ENCODE results near the gene ZNF440. TPM values are rescaled to one million over a fixed set of nuclear protein-coding genes. Genes with fewer than 3 reads are reported as not detected.
"Not testable (repeated sequence)": the region's sequence is repeated elsewhere in the genome, so short reads cannot be mapped to it uniquely, and the experiment has no call there.

Gene ZNF440
- 20.2 to 21.6 TPM (median 20.7 TPM) in 3 replicates for total RNA-seq

DNA sequence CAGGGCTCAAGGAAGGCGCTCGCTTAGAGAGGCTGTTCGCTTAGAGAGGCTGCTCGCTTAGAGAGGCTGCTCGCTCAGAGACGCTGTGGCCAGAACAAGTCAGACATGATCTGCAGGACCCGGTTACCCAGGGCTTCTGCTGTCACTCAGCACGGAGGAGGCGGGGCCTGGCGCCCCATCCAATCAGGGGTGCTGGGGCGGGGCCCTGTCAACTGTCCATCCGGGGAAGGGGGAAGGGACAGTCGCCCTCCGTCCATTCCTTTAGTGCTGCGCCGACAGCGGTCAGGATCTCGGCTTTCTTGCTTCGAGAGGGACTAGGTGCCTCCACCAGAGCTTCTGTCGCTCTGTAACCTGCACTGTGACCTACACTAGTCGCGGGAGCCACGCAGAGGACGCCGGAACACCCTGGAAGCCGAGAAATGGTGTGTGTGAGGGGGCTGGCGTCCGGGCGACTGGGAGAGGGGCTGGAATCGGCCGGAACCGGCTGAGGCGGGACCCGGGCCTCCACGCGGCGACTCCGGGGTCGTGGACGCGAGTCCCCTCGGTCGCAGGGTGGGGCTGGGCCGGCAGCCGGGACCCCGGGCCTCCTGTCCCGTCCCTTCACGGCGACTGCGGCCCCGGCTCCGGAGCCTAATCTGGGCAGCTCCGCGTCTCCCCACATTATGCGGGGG, at the start of gene ZNF440:
ZNF440 (plus strand) TSS at position 245 of the 671 bp plus-strand sequence; CDS start at position 420, 175 bp downstream.
- H3K4me3 Mint-ChIP-seq = peak within 1 kb of the TSS; percentile 93
- peak within 1 kb of the TSS; percentile 95 for H3K27ac Mint-ChIP-seq
- H3K9me3 Mint-ChIP-seq = peaks cover 11% of the 10 kb centered on the region
- TF ChIP-seq, protein P1, sequence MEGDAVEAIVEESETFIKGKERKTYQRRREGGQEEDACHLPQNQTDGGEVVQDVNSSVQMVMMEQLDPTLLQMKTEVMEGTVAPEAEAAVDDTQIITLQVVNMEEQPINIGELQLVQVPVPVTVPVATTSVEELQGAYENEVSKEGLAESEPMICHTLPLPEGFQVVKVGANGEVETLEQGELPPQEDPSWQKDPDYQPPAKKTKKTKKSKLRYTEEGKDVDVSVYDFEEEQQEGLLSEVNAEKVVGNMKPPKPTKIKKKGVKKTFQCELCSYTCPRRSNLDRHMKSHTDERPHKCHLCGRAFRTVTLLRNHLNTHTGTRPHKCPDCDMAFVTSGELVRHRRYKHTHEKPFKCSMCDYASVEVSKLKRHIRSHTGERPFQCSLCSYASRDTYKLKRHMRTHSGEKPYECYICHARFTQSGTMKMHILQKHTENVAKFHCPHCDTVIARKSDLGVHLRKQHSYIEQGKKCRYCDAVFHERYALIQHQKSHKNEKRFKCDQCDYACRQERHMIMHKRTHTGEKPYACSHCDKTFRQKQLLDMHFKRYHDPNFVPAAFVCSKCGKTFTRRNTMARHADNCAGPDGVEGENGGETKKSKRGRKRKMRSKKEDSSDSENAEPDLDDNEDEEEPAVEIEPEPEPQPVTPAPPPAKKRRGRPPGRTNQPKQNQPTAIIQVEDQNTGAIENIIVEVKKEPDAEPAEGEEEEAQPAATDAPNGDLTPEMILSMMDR (IDR thresholded peaks at IDR 0.05; ENCODE audit: unreplicated experiment) = no peak
- DNase-seq (ENCODE audit: low spot score in 2 of 2, unreplicated experiment in 2 of 2) = peak; percentile 90 to 97
- peaks cover 16% of the 10 kb centered on the region for H3K4me1 Mint-ChIP-seq
- no peaks in the 10 kb centered on the region for H3K27me3 Mint-ChIP-seq (ENCODE audit: low read depth)
- peaks cover 32% of the 10 kb centered on the region for H3K36me3 Mint-ChIP-seq

DNA sequence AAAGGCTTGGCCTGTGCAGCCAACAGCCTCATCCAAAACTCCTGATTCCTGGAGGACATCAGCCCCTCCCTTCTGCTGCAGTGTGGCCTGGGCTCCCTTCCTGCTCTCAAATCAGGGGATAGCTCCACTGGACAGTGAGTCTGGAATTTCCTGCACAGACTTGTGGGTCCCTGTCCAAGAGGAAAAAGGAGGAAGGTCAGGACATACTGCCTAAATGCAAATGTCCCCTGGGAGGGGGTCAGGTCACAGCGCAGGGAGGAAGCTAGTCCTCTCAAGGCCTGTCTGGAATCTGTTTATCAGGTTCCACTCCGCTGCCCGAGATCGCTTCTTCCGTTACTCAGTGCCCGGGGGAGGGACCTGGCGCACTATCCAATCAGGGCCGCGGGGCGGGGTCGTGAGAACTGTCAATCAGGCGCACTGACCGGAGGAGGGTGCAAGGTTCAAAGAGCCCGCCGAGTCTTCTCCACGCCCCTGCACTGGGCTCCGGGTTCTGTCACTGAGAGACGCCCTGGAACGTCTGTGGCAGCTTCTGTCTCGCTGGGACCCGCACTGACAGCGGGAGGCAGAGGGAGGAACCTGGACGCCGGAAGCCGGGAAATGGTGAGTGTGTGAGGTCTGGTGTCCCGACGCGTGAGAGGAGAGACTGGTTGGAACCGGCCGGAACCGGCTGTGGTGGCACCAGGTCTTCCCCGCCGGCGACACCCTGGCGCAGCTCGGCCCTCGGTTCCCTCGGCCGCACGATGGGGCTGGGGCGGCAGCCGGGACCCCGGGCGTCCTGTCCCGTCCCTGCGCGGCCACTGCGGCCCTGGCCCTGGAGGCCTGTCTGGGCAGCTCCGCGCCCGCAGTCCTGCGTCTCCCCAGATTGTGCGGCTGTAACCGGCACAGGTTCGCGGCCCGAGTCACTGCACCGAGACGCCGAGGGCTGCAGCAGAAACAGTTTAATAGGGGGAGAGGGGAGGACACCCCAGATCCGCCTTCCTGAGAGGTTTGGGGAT, 47.2 kb upstream of the ZNF440 start, which contains the start of gene ZNF441:
ZNF441 (plus strand) TSS at position 404 of the 995 bp plus-strand sequence; CDS start at position 598, 194 bp downstream.
- peak within 1 kb of the TSS; percentile 98 for H3K4me3 Mint-ChIP-seq
- peaks cover 41% of the 10 kb centered on the region for H3K9me3 Mint-ChIP-seq
- peaks cover 12% of the 10 kb centered on the region for H3K4me1 Mint-ChIP-seq
- TF ChIP-seq, protein P1 (IDR thresholded peaks at IDR 0.05; ENCODE audit: unreplicated experiment) = no peak
- H3K27ac Mint-ChIP-seq = peak within 1 kb of the TSS; percentile 95
- peaks cover 21% of the 10 kb centered on the region for H3K36me3 Mint-ChIP-seq
- peaks cover 19% of the 10 kb centered on the region for H3K27me3 Mint-ChIP-seq (ENCODE audit: low read depth)
- DNase-seq (ENCODE audit: low spot score in 2 of 2, unreplicated experiment in 2 of 2) = peak; percentile 77 to 91

DNA sequence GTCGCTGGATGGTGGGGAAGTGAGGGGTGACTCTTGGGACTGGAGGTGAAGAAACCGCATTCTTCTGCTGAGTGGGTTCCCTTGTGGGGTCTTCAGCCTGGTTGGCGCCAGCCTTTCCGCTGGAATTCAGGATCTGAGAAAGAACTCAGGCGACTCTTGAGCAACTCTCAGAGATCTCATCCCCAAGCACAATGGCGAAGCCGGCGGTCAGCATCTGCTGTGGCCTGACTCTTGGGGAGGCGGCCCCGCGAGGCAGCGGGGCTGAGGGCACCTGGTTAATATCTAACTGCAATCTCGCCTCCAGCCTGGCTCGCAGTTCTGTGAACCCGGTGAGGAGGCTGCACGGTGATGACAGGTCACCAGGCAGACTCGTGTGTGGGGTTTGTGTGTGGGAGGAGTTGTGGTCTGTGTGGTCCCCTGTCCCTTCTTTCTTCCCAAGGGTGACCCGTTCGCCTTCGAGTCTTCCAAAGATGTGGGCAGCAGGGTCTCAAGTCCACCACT, 46.4 kb upstream of the ZNF440 start:
- peak in 1 of 2 experiments; percentile 38 for DNase-seq (ENCODE audit: low spot score in 2 of 2, unreplicated experiment in 2 of 2)
- peak overlapping the region; percentile 98 for H3K4me3 Mint-ChIP-seq
- H3K4me1 Mint-ChIP-seq = peaks cover 12% of the 10 kb centered on the region
- peaks cover 40% of the 10 kb centered on the region for H3K9me3 Mint-ChIP-seq
- H3K27ac Mint-ChIP-seq = peak overlapping the region; percentile 91
- H3K36me3 Mint-ChIP-seq = peaks cover 26% of the 10 kb centered on the region
- H3K27me3 Mint-ChIP-seq (ENCODE audit: low read depth) = peaks cover 13% of the 10 kb centered on the region
- TF ChIP-seq, protein P1 (IDR thresholded peaks at IDR 0.05; ENCODE audit: unreplicated experiment) = no peak

DNA sequence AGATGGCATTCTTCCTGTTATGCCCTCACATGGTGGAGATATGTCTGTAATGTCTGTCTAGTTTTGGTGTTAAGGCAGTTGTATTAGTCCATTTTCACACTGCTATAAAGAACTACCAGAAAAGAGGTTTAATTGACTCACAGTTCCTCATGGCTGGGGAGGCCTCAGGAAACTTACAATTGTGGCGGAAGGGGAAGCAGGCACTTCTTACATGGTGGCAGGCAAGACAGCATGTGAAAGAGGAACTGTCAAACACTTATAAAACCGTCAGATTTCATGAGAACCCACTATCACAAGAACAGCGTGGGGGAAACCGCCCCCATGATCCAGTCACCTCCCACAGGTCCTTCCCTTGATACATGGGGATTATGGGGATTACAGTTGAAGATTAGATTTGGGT, 44.1 kb upstream of the ZNF440 start:
- Mint-ChIP-seq H3K36me3 (peaks cover 40% of the 10 kb centered on the region), H3K27me3 (ENCODE audit: low read depth) (peaks cover under 1% of the 10 kb centered on the region), H3K27ac (no peak overlapping the region), H3K4me3 (no peak overlapping the region), H3K9me3 (peaks cover 50% of the 10 kb centered on the region), H3K4me1 (peaks cover 12% of the 10 kb centered on the region)
- TF ChIP-seq, protein P1 (IDR thresholded peaks at IDR 0.05; ENCODE audit: unreplicated experiment) = no peak
- no peak for DNase-seq (ENCODE audit: low spot score in 2 of 2, unreplicated experiment in 2 of 2)

DNA sequence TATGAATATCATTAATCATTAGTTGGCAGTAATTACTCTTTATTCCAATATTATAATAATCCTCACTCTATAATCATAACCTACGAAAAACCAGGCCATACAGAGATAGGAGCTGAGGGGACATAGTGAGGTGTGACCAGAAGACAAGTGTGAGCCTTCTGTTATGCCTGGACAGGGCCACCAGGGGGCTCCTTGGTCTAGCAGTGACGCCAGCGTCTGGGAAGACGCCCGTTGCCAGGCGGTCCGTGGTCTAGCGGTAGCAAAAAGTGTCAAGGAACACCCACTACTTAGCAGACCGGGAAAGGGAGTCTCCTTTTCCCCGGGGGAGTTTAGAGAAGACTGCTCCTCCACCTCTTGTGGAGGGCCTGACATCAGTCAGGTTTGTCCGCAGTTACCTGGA, 42.6 kb upstream of the ZNF440 start:
- H3K4me3 Mint-ChIP-seq; H3K4me1 Mint-ChIP-seq; H3K27ac Mint-ChIP-seq; DNase-seq (ENCODE audit: low spot score in 2 of 2, unreplicated experiment in 2 of 2); H3K27me3 Mint-ChIP-seq (ENCODE audit: low read depth): not testable (repeated sequence)
- Mint-ChIP-seq H3K9me3 (peaks cover 58% of the 10 kb centered on the region), H3K36me3 (peaks cover 48% of the 10 kb centered on the region)

DNA sequence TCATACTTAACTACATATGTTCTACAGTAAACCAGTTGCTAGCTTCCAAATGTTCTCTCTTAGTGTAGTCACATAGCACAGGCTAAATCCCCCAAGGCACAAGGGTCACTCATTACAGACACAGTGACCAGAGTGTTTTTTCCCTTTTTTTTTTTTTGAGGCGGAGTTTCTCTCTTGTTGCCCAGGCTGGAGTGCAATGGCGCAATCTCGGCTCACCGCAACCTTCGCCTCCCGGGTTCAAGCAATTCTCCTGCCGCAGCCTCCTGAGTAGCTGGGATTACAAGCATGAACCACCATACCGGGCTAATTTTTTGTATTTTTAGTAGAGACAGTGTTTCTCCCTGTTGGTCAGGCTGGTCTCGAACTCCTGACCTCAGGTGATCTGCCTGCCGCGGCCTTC, 37.4 kb upstream of the ZNF440 start:
- not testable (repeated sequence) for H3K27me3 Mint-ChIP-seq (ENCODE audit: low read depth); H3K4me3 Mint-ChIP-seq; H3K4me1 Mint-ChIP-seq; DNase-seq (ENCODE audit: low spot score in 2 of 2, unreplicated experiment in 2 of 2); H3K27ac Mint-ChIP-seq
- H3K36me3 Mint-ChIP-seq = peaks cover 78% of the 10 kb centered on the region
- H3K9me3 Mint-ChIP-seq = peaks cover 76% of the 10 kb centered on the region

All from mesothelial cell of epicardium (in vitro differentiated cells).